ENCODE measurements around the gene ESM1. TPM values are rescaled to one million over a fixed set of nuclear protein-coding genes. Genes with fewer than 3 reads are reported as not detected.
"Not testable (repeated sequence)": the region's sequence is repeated elsewhere in the genome, so short reads cannot be mapped to it uniquely, and the experiment has no call there.

The ESM1 gene
- total RNA-seq, 4 donors from 2014 or later = 0.70 to 2.1 TPM; not detected in 2

DNA sequence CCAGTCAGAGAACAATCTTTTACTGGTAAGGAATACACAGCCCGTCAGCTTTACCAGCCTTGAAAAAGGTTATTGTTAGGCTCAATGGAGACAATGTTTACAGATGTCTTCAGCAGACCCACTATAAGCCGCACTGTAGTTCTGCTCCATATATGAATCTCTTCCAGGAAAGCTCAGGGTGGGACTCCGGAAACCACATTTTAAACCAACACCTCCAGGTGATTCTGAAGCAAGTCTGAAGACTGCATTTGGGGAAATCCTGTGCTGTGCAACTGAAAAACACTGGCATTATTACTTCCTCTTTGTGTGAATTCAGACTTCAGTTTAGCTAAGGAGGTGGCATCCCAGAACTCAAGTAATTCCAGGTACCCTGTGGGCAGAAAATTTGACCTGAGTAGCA, 42.2 kb upstream of the ESM1 start:
- Histone ChIP-seq H3K4me1 (no peaks in the 10 kb centered on the region), H3K4me3 (no peak overlapping the region), H3K36me3 (no peaks in the 10 kb centered on the region), H3K27ac (no peak overlapping the region), H3K9me3 (no peaks in the 10 kb centered on the region), H3K27me3 (no peaks in the 10 kb centered on the region)
- no peak for DNase-seq
- TF ChIP-seq POLR2A (IDR thresholded peaks at IDR 0.05) = no peak
- TF ChIP-seq, protein P1, sequence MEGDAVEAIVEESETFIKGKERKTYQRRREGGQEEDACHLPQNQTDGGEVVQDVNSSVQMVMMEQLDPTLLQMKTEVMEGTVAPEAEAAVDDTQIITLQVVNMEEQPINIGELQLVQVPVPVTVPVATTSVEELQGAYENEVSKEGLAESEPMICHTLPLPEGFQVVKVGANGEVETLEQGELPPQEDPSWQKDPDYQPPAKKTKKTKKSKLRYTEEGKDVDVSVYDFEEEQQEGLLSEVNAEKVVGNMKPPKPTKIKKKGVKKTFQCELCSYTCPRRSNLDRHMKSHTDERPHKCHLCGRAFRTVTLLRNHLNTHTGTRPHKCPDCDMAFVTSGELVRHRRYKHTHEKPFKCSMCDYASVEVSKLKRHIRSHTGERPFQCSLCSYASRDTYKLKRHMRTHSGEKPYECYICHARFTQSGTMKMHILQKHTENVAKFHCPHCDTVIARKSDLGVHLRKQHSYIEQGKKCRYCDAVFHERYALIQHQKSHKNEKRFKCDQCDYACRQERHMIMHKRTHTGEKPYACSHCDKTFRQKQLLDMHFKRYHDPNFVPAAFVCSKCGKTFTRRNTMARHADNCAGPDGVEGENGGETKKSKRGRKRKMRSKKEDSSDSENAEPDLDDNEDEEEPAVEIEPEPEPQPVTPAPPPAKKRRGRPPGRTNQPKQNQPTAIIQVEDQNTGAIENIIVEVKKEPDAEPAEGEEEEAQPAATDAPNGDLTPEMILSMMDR (IDR thresholded peaks at IDR 0.05) = no peak
- intact Hi-C loops (cut with DNase I; ENCODE audit: low total_unique reads) = no loop called here

DNA sequence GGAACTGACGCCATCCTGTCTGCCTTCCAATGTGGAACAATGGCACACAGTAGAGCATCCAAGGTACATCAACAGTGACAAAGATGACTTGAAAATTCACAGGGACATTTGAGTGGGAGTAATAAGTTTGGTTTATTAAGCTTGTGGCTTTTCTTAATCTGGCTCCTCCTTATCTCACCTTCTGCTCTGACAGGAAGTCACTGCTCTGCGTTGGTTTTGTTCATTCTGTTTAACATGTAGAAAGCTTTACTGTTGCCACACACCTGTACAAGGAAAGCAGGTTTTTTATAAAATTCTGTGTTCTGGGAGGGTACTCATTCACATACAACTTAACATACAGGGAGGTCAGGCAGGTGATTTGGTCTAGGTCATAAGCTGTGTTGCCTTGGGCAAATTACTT, 37.1 kb upstream of the ESM1 start:
- no peak overlapping the region for H3K4me3 ChIP-seq
- no peaks in the 10 kb centered on the region for H3K36me3 ChIP-seq
- DNase-seq = no peak
- TF ChIP-seq, protein P1 (IDR thresholded peaks at IDR 0.05) = no peak
- no peak for TF ChIP-seq POLR2A (IDR thresholded peaks at IDR 0.05)
- H3K9me3 ChIP-seq = no peaks in the 10 kb centered on the region
- H3K27me3 ChIP-seq = no peaks in the 10 kb centered on the region
- intact Hi-C loops (cut with DNase I; ENCODE audit: low total_unique reads) = no loop called here
- H3K4me1 ChIP-seq = no peaks in the 10 kb centered on the region
- H3K27ac ChIP-seq = no peak overlapping the region

DNA sequence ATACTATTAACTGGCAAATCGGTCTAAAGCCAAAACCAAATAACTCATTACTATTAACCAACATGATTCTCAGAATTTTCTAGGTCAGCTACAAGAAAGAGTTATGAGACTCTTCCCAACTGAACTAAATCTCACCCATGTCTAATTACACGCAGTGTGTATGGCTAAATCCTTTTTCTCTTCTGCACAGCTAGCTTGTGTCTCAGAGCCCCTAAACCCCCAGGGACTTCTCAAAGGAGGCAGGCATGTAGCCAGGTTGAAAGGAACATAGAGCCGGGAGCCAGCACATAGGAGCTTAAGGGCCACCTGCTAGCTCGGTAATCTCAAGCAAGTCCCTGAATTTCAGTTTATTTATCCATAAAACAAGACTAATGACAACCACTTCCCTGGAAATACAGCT, 36.4 kb upstream of the ESM1 start:
- TF ChIP-seq, protein P1 (IDR thresholded peaks at IDR 0.05) = no peak
- no peak for TF ChIP-seq POLR2A (IDR thresholded peaks at IDR 0.05)
- Histone ChIP-seq H3K4me1 (no peaks in the 10 kb centered on the region), H3K36me3 (no peaks in the 10 kb centered on the region), H3K27me3 (no peaks in the 10 kb centered on the region), H3K27ac (no peak overlapping the region), H3K9me3 (no peaks in the 10 kb centered on the region), H3K4me3 (no peak overlapping the region)
- DNase-seq = no peak
- intact Hi-C loops (cut with DNase I; ENCODE audit: low total_unique reads) = no loop called here

DNA sequence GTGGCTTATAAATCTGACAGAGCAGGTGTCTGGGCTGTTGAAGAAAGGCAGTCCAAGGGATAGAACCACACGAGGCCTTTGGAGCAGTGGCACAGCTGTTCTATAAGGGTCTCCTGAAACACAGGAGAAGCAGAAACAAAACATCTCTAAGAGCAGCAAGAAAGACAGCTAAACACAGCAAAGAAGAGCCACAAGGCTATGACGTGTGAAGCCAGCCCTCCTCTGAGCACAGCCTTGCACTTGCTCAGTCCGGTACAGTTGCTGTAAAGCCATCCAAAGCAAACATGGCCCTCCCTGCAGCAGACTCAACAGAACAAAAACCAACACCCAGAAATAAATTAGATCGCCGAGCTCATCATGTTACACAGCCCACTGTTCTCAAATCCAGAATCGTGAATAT, 36.0 kb upstream of the ESM1 start:
- TF ChIP-seq, protein P1 (IDR thresholded peaks at IDR 0.05) = no peak
- no peak for TF ChIP-seq POLR2A (IDR thresholded peaks at IDR 0.05)
- Histone ChIP-seq H3K9me3 (no peaks in the 10 kb centered on the region), H3K27ac (no peak overlapping the region), H3K27me3 (no peaks in the 10 kb centered on the region), H3K4me3 (no peak overlapping the region), H3K4me1 (no peaks in the 10 kb centered on the region), H3K36me3 (no peaks in the 10 kb centered on the region)
- DNase-seq = no peak
- intact Hi-C loops (cut with DNase I; ENCODE audit: low total_unique reads) = no loop called here

DNA sequence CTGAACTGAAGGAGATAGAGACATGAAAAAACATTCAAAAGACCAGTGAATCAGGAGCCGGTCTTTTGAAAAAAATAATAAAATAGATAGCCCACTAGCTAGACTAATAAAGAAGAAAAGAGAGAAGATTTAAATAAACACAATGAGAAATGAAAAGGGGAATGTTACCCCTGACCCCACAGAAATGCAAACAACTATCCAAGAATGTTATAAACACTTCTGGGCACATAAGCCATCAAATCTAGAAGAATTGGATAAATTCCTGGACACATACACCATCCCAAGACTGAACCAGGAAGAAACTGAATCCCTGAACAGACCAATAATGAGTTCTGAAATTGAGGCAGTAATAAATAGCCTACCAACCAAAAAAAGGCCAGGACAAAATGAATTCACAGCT, 24.8 kb upstream of the ESM1 start:
- DNase-seq; intact Hi-C loops (cut with DNase I; ENCODE audit: low total_unique reads); H3K27ac ChIP-seq; H3K27me3 ChIP-seq; H3K4me1 ChIP-seq; H3K36me3 ChIP-seq; H3K9me3 ChIP-seq; H3K4me3 ChIP-seq: not testable (repeated sequence)

DNA sequence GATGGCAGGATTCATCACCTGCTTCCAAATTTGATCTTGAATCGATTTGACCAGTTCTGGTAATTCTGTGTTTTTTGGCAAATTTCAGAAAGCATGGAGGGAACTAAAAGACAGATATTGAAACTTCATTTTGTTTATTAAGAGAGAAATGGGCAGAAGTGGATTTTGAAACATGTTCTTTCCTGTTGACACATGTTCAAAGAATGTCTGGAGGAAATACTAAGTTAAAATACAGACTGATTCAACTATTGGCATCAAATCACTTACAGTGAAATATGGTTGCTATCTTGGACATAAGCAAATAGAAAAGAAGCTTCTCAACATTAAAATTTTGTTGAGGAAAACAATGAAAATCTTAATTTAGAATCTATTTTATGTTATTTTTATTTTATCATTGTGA, 19.3 kb upstream of the ESM1 start:
- intact Hi-C loops (cut with DNase I; ENCODE audit: low total_unique reads) = no loop called here
- no peaks in the 10 kb centered on the region for H3K9me3 ChIP-seq

More for the DNA sequence above, 19.3 kb upstream of the ESM1 start:
- H3K27ac ChIP-seq = no peak overlapping the region
- DNase-seq = no peak
- H3K4me3 ChIP-seq = no peak overlapping the region
- H3K36me3 ChIP-seq = no peaks in the 10 kb centered on the region
- no peaks in the 10 kb centered on the region for H3K4me1 ChIP-seq
- no peaks in the 10 kb centered on the region for H3K27me3 ChIP-seq
- no peak for TF ChIP-seq POLR2A (IDR thresholded peaks at IDR 0.05)
- TF ChIP-seq, protein P1 (IDR thresholded peaks at IDR 0.05) = no peak

All from uterus (tissue), 4 donors.